HepG2 (cell line): Measurements from ENCODE around the gene NNAT. TPM values are rescaled to one million over a fixed set of nuclear protein-coding genes. Genes with fewer than 3 reads are reported as not detected.

Experiments used
- ATAC-seq: fragments of 200-7000 bp; cut with Tn5 transposase; 3 replicates; pipeline ENCODE4 v1.9.1; 2020; ENCODE audit warnings: mild to moderate bottlenecking, moderate library complexity
- BruUV-seq: library from RNA; stranded (reverse); fragments of 400-500 nt; replicated peaks from 2 replicates; lab custom pipeline; 2021; lab: Mats Ljungman, UMichigan
- CTCF ChIA-PET: fragments of 300-600 bp; formaldehyde crosslinking; extraction: SDS; loops from one replicate; lab custom pipeline; 2021; ENCODE audit warnings: low total read pairs, inconsistent platforms, low intra/inter-chr PET ratio; lab: Yijun Ruan, JAX
- POLR2A ChIA-PET: fragments of 350-600 bp; sonication (Branson Sonifier 250); formaldehyde crosslinking; loops from one replicate; lab custom pipeline; 2020; ENCODE audit warnings: antibody characterized with exemption, inconsistent platforms; lab: Yijun Ruan, JAX
- DNase-seq: peaks from one replicate; pipeline ENCODE4 v3.0.0-alpha.2; 2015; ENCODE audit warnings: low spot score
- FAIRE-seq: peaks from 3 replicates; lab custom pipeline; 2011; peaks lifted over from hg19 to GRCh38; lab: Jason Lieb, UNC
- H2AFZ ChIP-seq: one replicate; pipeline ENCODE4 v1.6.1; 2011; ENCODE audit warnings: low read length, inconsistent platforms
- H3K27ac ChIP-seq: fragments of 300-600 bp; 3 replicates; pipeline ENCODE4 v1.8.0; 2011; ENCODE audit warnings: mixed run types, mild to moderate bottlenecking, mixed read lengths, low read length, inconsistent platforms; ENCODE audit not compliant: insufficient read depth; ENCODE audit errors: extremely low read length
- H3K27me3 ChIP-seq, 2 experiments: fragments of 200-600 bp in 1 of 2; 2 replicates in 1 of 2; 3 replicates in 1 of 2; pipeline versions ENCODE4 v1.6.0 to v1.8.0; 2011; ENCODE audit warnings: low read length in 2 of 2, mild to moderate bottlenecking in 2 of 2, moderate library complexity in 2 of 2, inconsistent platforms in 1 of 2; ENCODE audit not compliant: insufficient read depth in 2 of 2, control insufficient read depth in 1 of 2
- H3K36me3 ChIP-seq, 2 experiments: fragments of 200-600 bp in 1 of 2; replicated peaks in 1 of 2; 2 replicates in 1 of 2; 3 replicates in 1 of 2; pipeline versions ENCODE4 v1.5.1 to v1.8.0; 2011; ENCODE audit warnings: low read length in 2 of 2, inconsistent platforms in 1 of 2; ENCODE audit not compliant: insufficient read depth in 2 of 2, control insufficient read depth in 1 of 2
- H3K4me1 ChIP-seq: 2 replicates; pipeline ENCODE4 v1.5.1; 2012; ENCODE audit warnings: low read length, inconsistent platforms; ENCODE audit not compliant: insufficient read depth
- H3K4me2 ChIP-seq: 2 replicates; pipeline ENCODE4 v1.6.0; 2011; ENCODE audit warnings: low read depth, low read length, inconsistent platforms
- H3K4me3 ChIP-seq, 3 experiments: fragments of 200-600 bp in 1 of 3; sonication (generic), shearing (Covaris generic) in 1 of 3; replicated peaks in 1 of 3; 2 replicates each; pipeline ENCODE4 v1.5.1; 2011 to 2016; ENCODE audit warnings: low read length in 3 of 3, inconsistent platforms in 2 of 3, low read depth in 2 of 3, mild to moderate bottlenecking in 2 of 3, control low read depth in 1 of 3, mixed read lengths in 1 of 3; ENCODE audit not compliant: insufficient read depth in 1 of 3
- H3K79me2 ChIP-seq: one replicate; pipeline ENCODE4 v1.6.1; 2011; ENCODE audit warnings: low read length, inconsistent platforms; ENCODE audit not compliant: insufficient read depth
- H3K9ac ChIP-seq: 2 replicates; pipeline ENCODE4 v1.6.0; 2011; ENCODE audit warnings: mild to moderate bottlenecking, low read depth, low read length, inconsistent platforms; ENCODE audit not compliant: insufficient read depth
- H3K9me3 ChIP-seq: 2 replicates; pipeline ENCODE4 v1.5.1; 2012; ENCODE audit warnings: mild to moderate bottlenecking, low read length
- H4K20me1 ChIP-seq: 2 replicates; pipeline ENCODE4 v1.6.0; 2011; ENCODE audit warnings: inconsistent platforms, mild to moderate bottlenecking, low read length, moderate library complexity; ENCODE audit not compliant: insufficient read depth
- ARNTL ChIP-seq: sonication (generic); formaldehyde crosslinking; IDR thresholded peaks from 2 replicates; pipeline ENCODE4 v1.4.0; 2020; ENCODE audit warnings: mild to moderate bottlenecking, missing genetic modification reagents
- DMAP1 ChIP-seq: IDR thresholded peaks from 2 replicates; pipeline ENCODE4 v1.6.1; 2016
- FOXA3 ChIP-seq: IDR thresholded peaks from 2 replicates; pipeline ENCODE4 v1.6.1; 2016; ENCODE audit warnings: missing genetic modification reagents, missing compliant biosample characterization
- HNF4A ChIP-seq: sonication (generic); formaldehyde crosslinking; IDR thresholded peaks from 2 replicates; pipeline ENCODE4 v1.4.0; 2020; ENCODE audit warnings: missing genetic modification reagents
- HNF4G ChIP-seq, 2 experiments: sonication (generic) in 1 of 2; formaldehyde crosslinking in 1 of 2; IDR thresholded peaks; 2 replicates each; pipeline versions ENCODE4 v1.4.0 to v1.6.1; 2011 to 2020; ENCODE audit warnings: borderline replicate concordance in 2 of 2, low read depth in 2 of 2, mild to moderate bottlenecking in 2 of 2, low read length in 1 of 2, missing genetic modification reagents in 1 of 2, moderate library complexity in 1 of 2
- HOXA3 ChIP-seq: sonication (generic); formaldehyde crosslinking; IDR thresholded peaks from 2 replicates; pipeline ENCODE4 v1.5.0; 2020; ENCODE audit warnings: missing genetic modification reagents
- IRF2 ChIP-seq: IDR thresholded peaks from 2 replicates; pipeline ENCODE4 v1.6.1; 2018; ENCODE audit warnings: missing genetic modification reagents, missing compliant biosample characterization
- MXD4 ChIP-seq: IDR thresholded peaks from 2 replicates; pipeline ENCODE4 v1.6.1; 2016; ENCODE audit warnings: mild to moderate bottlenecking, missing biosample characterization, missing genetic modification reagents
- NCOR1 ChIP-seq: fragments of 200-600 bp; sonication (generic); IDR thresholded peaks from 2 replicates; pipeline ENCODE4 v1.7.0; 2017; ENCODE audit warnings: antibody characterized with exemption, low read length, borderline replicate concordance
- NR2C2 ChIP-seq: sonication (generic); formaldehyde crosslinking; IDR thresholded peaks from 2 replicates; pipeline ENCODE4 v1.4.0; 2020; ENCODE audit warnings: missing genetic modification reagents, mild to moderate bottlenecking, moderate library complexity, borderline replicate concordance
- PAWR ChIP-seq: sonication (generic); formaldehyde crosslinking; IDR thresholded peaks from 2 replicates; pipeline ENCODE4 v1.4.0; 2020; ENCODE audit warnings: missing genetic modification reagents, mild to moderate bottlenecking, borderline replicate concordance
- ZNF263 ChIP-seq: sonication (generic); formaldehyde crosslinking; IDR thresholded peaks from 2 replicates; pipeline ENCODE4 v1.4.0; 2020; ENCODE audit warnings: missing genetic modification reagents
- ZNF737 ChIP-seq: sonication (generic); formaldehyde crosslinking; IDR thresholded peaks from 2 replicates; pipeline ENCODE4 v1.5.0; 2020; ENCODE audit warnings: missing genetic modification reagents, mild to moderate bottlenecking, borderline replicate concordance
- ZSCAN29 ChIP-seq: sonication (generic); formaldehyde crosslinking; conservative IDR thresholded peaks from 2 replicates; pipeline ENCODE4 v1.4.0; 2020; ENCODE audit warnings: mild to moderate bottlenecking, missing genetic modification reagents
- WGBS: methylation state at CpG from one replicate; pipeline ENCODE4 v1.1.6; 2017; ENCODE audit warnings: low lambda C conversion rate; 5-methylcytosine and 5-hydroxymethylcytosine counted together
- in situ Hi-C: cut with HindIII; loops from 2 replicates; pipeline ENCODE4 v1.10.0; 2017; ENCODE audit warnings: low pct_unique_long_range_greater_than_20kb; ENCODE audit not compliant: extremely low pct_ligation_motif_present
- intact Hi-C: fragments of 100-400 bp; cut with micrococcal nuclease; formaldehyde crosslinking; loops from one replicate; pipeline ENCODE4 v1.10.0; 2022; ENCODE audit not compliant: unreplicated experiment
- polyA plus RNA-seq, 8 experiments: library from polyadenylated mRNA; depleted of rRNA in 3 of 8; stranded (reverse) in 7 of 8; unstranded in 1 of 8; fragments of >200 nt; fragmentation: Illumina TruSeq in 4 of 8; extraction: Trizol in 4 of 8; gene quantifications; 2 replicates each; pipeline versions ENCODE4 v1.2.1 to v1.2.3, GENCODE V29; 2011 to 2016; ENCODE audit warnings: low read depth in 4 of 8, missing spikeins in 1 of 8, mixed read lengths in 1 of 8; ENCODE audit not compliant: insufficient read depth in 1 of 8
- total RNA-seq, 5 experiments: library from RNA; depleted of rRNA; stranded (reverse); fragments of >200 nt; fragmentation: Illumina TruSeq; extraction: Trizol; gene quantifications; 2 replicates each; pipeline ENCODE4 v1.2.3, GENCODE V29; 2016; ENCODE audit warnings: low read depth in 1 of 5
- TF ChIP-seq, protein P1 (sequence below), 2 experiments: fragments of 450-650 bp in 1 of 2; sonication (generic) in 1 of 2; formaldehyde crosslinking in 1 of 2; IDR thresholded peaks; 2 replicates each; pipeline versions ENCODE4 v1.6.1 to v1.8.0; 2016 to 2022; ENCODE audit warnings: antibody characterized with exemption in 1 of 2, mild to moderate bottlenecking in 1 of 2, missing genetic modification reagents in 1 of 2

NNAT gene
- total and polyA plus RNA-seq, 2 of the 13 experiments (the other 11 are each of a cell fraction or from before 2014, with no cell fraction given) = not detected

DNA sequence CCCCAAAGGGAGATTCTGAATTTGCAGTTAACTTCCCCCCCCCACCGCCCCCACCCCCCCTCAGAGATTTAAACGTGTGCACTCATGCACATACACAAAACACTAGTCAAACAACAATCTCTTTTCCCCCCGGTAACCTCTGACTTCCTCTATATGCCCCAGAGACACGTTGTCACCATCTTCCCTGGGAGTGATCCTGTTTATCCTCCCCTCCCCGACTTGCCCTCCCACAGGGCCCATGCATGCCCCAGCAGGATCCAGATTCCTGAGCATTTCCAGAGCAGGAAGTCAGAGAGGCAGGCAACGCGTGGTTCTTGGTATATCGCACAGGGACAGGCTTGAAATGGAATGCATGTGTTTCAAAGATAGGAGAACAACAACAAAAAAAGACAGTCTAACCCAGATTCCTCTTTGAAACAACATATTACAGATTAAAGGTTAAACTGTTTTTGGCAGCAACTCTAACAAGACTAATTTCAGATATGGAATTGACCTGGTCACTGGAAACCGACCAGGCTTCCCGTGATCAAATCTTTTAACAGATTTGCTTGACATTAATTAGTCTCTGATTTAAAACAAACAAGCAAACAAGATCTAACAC, 5.3 kb downstream of the NNAT start:
- WGBS = 1% methylated on average over 10 of the region's 10 CpGs
- peak overlapping the region; percentile 97 for H3K9ac ChIP-seq
- peaks cover 59% of the 10 kb centered on the region for H3K79me2 ChIP-seq
- BruUV-seq = no TSS peak
- no peaks in the 10 kb centered on the region for H3K9me3 ChIP-seq
- peak overlapping the region; percentile 96 for H3K27ac ChIP-seq
- ChIA-PET POLR2A (interaction anchor here (1.2 to 4.7 kb wide), 4 partner anchors 20 to 237 kb away, joined by 3 to 44 read pairs (median 6); partner anchors contain the start of gene MANBAL), CTCF (no interaction called here)
- no peak overlapping the region for H2AFZ ChIP-seq
- DNase-seq = peak; percentile 73
- in situ Hi-C loops (loop anchor here (5.0 kb wide), 3 partner anchors 119 to 329 kb away; no protein-coding TSS in a partner anchor), intact Hi-C loops (no loop called here)
- H3K36me3 ChIP-seq = peaks cover under 1 to 6% of the 10 kb centered on the region in 2 experiments; a peak in 3 of 5 replicates
- H3K4me2 ChIP-seq = peak overlapping the region; percentile 91
- H3K27me3 ChIP-seq = no peaks in the 10 kb centered on the region; a peak in 1 of 5 replicates
- H4K20me1 ChIP-seq = peaks cover 30% of the 10 kb centered on the region
- peak overlapping the region; percentile 82 to 100 (median 95) for H3K4me3 ChIP-seq
- peak; percentile 49 for ATAC-seq
- peaks cover 57% of the 10 kb centered on the region for H3K4me1 ChIP-seq
- FAIRE-seq = peak; percentile 82
- TF ChIP-seq ARNTL (no peak; the same call in 1 of the 2 replicates), PAWR (CRISPR knock-in tag) (0 out of 2 replicates have a peak, but pooled peaks have one; percentile 8), NR2C2 (CRISPR knock-in tag) (peak; percentile 19; the same call in 1 of the 2 replicates), IRF2 (CRISPR knock-in tag) (peak; percentile 20; the same call in 1 of the 2 replicates), FOXA3 (CRISPR knock-in tag) (peak; percentile 32; the same call in 1 of the 2 replicates), HOXA3 (CRISPR knock-in tag) (peak; percentile 48; the same call in 1 of the 2 replicates), MXD4 (CRISPR knock-in tag) (peak; percentile 74; the same call in 1 of the 2 replicates), ZSCAN29 (CRISPR knock-in tag) (0 out of 2 replicates have a peak, but pooled peaks have one; percentile 51), HNF4A (CRISPR knock-in tag) (peak; percentile 48), ZNF737 (CRISPR knock-in tag) (no peak), NCOR1 (no peak), HNF4G (IDR thresholded peaks at IDR 0.05; ENCODE audit: borderline replicate concordance, low read depth, low read length) (no peak), HNF4G (CRISPR knock-in tag; IDR thresholded peaks at IDR 0.05; ENCODE audit: borderline replicate concordance, low read depth) (0 out of 2 replicates have a peak, but pooled peaks have one; percentile 40), ZNF263 (peak; percentile 93), DMAP1 (0 out of 2 replicates have a peak, but pooled peaks have one; percentile 15)
- TF ChIP-seq, protein P1, sequence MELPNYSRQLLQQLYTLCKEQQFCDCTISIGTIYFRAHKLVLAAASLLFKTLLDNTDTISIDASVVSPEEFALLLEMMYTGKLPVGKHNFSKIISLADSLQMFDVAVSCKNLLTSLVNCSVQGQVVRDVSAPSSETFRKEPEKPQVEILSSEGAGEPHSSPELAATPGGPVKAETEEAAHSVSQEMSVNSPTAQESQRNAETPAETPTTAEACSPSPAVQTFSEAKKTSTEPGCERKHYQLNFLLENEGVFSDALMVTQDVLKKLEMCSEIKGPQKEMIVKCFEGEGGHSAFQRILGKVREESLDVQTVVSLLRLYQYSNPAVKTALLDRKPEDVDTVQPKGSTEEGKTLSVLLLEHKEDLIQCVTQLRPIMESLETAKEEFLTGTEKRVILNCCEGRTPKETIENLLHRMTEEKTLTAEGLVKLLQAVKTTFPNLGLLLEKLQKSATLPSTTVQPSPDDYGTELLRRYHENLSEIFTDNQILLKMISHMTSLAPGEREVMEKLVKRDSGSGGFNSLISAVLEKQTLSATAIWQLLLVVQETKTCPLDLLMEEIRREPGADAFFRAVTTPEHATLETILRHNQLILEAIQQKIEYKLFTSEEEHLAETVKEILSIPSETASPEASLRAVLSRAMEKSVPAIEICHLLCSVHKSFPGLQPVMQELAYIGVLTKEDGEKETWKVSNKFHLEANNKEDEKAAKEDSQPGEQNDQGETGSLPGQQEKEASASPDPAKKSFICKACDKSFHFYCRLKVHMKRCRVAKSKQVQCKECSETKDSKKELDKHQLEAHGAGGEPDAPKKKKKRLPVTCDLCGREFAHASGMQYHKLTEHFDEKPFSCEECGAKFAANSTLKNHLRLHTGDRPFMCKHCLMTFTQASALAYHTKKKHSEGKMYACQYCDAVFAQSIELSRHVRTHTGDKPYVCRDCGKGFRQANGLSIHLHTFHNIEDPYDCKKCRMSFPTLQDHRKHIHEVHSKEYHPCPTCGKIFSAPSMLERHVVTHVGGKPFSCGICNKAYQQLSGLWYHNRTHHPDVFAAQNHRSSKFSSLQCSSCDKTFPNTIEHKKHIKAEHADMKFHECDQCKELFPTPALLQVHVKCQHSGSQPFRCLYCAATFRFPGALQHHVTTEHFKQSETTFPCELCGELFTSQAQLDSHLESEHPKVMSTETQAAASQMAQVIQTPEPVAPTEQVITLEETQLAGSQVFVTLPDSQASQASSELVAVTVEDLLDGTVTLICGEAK (IDR thresholded peaks at IDR 0.05) = no peak
- TF ChIP-seq, protein P1 (CRISPR knock-in tag; IDR thresholded peaks at IDR 0.05) = no peak
